IPS-15b (cell line): ENCODE measurements around the gene CDKN2D.
"Not testable (repeated sequence)": the region's sequence is repeated elsewhere in the genome, so short reads cannot be mapped to it uniquely, and the experiment has no call there.

Experiments used
- H3K27me3 ChIP-seq: one replicate; pipeline ENCODE4 v1.6.1; 2013; ENCODE audit warnings: low read length; ENCODE audit not compliant: control insufficient read depth, insufficient read depth
- H3K36me3 ChIP-seq: one replicate; pipeline ENCODE4 v1.6.1; 2013; ENCODE audit warnings: low read length; ENCODE audit not compliant: control insufficient read depth, insufficient read depth
- H3K4me1 ChIP-seq: one replicate; pipeline ENCODE4 v1.6.1; 2013; ENCODE audit warnings: mild to moderate bottlenecking, low read length; ENCODE audit not compliant: control insufficient read depth, insufficient read depth
- H3K4me3 ChIP-seq: one replicate; pipeline ENCODE4 v1.5.1; 2013; ENCODE audit warnings: low read depth, low read length
- H3K9ac ChIP-seq: one replicate; pipeline ENCODE4 v1.6.1; 2013; ENCODE audit warnings: low read depth, mild to moderate bottlenecking, low read length
- H3K9me3 ChIP-seq: one replicate; pipeline ENCODE4 v1.6.1; 2013; ENCODE audit warnings: mild to moderate bottlenecking, low read length; ENCODE audit not compliant: control insufficient read depth, insufficient read depth

CDKN2D gene

DNA sequence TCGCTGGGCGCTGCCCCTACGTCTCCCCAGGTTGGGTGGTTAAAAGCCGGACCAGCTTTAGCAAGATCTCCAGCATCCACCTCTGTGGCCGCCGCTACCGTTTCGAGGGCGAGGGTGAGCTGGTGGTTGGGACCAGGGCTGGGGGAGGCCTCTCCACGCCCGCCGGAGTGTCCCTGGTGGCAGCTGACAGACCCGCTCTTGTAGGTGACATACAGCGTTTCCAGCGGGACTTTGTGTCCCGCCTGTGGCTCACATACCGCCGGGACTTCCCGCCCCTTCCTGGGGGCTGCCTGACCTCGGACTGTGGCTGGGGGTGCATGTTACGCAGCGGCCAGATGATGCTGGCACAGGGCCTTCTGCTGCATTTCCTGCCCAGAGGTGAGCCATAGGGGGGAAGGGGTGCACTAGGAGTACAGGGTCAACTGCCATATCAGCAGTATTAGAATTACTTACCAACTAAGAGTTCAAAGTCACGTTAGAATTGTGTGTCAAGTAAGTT, 24.0 kb downstream of the CDKN2D start:
- no peaks in the 10 kb centered on the region for H3K4me1 ChIP-seq
- H3K36me3 ChIP-seq: peaks cover 10% of the 10 kb centered on the region
- no peak overlapping the region for H3K9ac ChIP-seq
- peak overlapping the region; percentile 83 for H3K4me3 ChIP-seq
- H3K9me3 ChIP-seq: no peaks in the 10 kb centered on the region
- no peaks in the 10 kb centered on the region for H3K27me3 ChIP-seq

DNA sequence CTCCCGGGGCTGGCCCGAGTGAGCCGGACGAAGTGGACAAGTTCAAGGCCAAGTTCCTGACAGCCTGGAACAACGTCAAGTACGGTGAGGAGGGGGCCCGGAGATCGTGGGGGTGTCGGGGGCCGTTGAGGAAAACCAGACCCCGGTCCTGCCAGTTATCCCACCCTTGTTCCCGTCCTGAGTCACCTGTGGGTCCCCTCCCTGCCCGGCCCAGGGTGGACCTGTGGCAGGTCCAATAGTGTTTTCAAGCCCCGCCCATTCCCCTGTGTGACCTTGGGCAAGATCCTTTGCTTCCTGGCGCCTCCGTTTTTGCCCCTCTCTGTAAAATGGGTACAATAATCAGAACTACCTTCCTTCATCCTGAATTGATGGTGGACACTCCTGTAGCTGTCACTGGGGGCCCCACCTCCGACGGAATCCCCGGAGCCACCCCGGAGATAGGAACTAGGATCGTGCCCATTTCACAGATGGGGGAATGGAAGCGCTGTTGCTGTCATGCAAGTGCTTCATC, 24.5 kb downstream of the CDKN2D start:
- Histone ChIP-seq H3K36me3 (peaks cover 10% of the 10 kb centered on the region), H3K9ac (peak overlapping the region; percentile 54), H3K9me3 (no peaks in the 10 kb centered on the region), H3K4me3 (peak overlapping the region; percentile 83), H3K4me1 (no peaks in the 10 kb centered on the region), H3K27me3 (no peaks in the 10 kb centered on the region)

DNA sequence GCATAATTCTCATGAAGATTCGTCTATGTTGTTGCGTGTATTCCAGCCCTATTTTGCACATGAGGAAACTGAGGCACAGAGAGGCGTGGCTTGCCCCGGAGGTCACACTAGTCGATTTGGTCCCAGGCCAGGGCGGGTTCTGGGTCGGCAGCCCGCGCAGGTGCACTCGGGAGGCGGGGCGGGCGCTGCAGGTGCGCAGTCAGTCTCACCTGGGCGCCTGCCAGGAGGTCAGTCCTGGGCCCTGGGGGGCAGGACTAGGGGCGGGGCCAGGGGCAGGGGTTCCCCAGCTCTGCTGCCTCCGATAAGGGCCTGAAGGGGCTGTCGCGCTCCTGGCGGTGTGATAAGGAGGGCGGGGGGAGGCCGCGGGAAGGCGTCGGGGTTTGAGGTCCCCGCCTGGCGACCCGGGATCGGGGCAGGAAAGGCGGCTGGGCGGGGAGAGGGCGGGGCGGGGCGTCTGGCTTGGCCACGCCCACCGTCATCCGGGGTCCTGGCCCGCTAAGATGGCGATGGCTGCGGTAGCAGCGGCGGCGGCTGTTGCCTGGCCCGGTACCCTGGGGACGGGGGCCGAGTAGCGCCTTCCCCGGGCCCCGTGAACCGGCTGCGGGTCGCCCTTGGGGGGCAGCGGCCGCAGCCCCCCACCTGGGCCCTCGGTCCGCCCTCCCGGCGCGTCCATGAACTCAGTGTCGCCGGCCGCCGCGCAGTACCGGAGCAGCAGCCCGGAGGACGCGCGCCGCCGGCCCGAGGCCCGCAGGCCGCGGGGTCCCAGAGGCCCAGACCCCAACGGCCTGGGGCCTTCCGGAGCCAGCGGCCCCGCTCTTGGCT, 25.1 kb downstream of the CDKN2D start, which contains the start of gene ATG4D:
Gene ATG4D (plus strand): TSS at position 485 of the 822 bp plus-strand sequence. CDS start 187 bp downstream, at position 672.
- peak within 1 kb of the TSS; percentile 83 for H3K4me3 ChIP-seq
- no peaks in the 10 kb centered on the region for H3K27me3 ChIP-seq
- peaks cover 10% of the 10 kb centered on the region for H3K36me3 ChIP-seq
- no peaks in the 10 kb centered on the region for H3K4me1 ChIP-seq
- peak within 1 kb of the TSS; percentile 54 for H3K9ac ChIP-seq
- no peaks in the 10 kb centered on the region for H3K9me3 ChIP-seq

GRCh38 chr19:10543059-10543419, 25.7 kb downstream of the CDKN2D start:
- H3K36me3 ChIP-seq: peaks cover 10% of the 10 kb centered on the region
- no peaks in the 10 kb centered on the region for H3K27me3 ChIP-seq
- H3K4me3 ChIP-seq: peak overlapping the region; percentile 49
- H3K9me3 ChIP-seq: no peaks in the 10 kb centered on the region
- H3K4me1 ChIP-seq: no peaks in the 10 kb centered on the region
- no peak overlapping the region for H3K9ac ChIP-seq

GRCh38 chr19:10539016-10539415, 29.8 kb downstream of the CDKN2D start:
- H3K9me3 ChIP-seq, H3K4me1 ChIP-seq, H3K4me3 ChIP-seq, H3K27me3 ChIP-seq, H3K36me3 ChIP-seq, H3K9ac ChIP-seq: not testable (repeated sequence)

DNA sequence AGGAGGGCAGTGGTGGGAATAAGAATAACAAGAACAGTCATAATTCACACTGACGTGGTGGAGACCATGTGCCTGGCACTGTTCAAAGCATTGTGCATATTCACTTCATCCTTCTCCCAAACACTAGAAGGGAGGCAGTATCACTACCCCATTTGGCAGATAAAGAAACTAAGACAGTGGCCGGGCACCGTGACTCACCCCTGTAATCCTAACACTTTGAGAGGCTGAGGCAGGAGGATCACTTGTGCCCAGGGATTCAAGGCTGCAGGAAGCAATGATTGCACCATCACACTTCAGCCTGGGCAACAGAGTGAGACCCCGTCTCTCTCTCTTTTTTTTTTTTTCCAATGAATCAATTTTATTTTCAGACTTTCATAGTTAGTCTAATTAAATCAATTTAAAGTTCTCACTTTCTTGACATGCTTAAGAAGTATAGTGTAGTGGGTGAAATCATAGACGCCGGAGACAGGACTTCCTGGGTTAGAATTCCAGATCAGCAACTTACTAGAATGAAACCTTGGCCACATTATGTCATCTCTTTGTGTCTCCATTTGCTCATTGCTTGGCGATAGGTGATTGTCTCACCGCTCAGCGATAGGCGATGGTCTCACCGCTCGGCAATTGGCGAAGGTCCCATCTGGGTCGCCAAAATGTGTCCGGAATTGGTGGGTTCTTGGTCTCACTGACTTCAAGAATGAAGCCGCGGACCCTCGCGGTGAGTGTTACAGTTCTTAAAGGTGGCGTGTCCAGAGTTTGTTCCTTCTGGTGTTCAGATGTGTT, 30.4 kb downstream of the CDKN2D start:
- H3K9me3 ChIP-seq: no peaks in the 10 kb centered on the region
- no peaks in the 10 kb centered on the region for H3K27me3 ChIP-seq
- H3K36me3 ChIP-seq: no peaks in the 10 kb centered on the region
- no peak overlapping the region for H3K4me3 ChIP-seq
- no peak overlapping the region for H3K9ac ChIP-seq
- no peaks in the 10 kb centered on the region for H3K4me1 ChIP-seq

DNA sequence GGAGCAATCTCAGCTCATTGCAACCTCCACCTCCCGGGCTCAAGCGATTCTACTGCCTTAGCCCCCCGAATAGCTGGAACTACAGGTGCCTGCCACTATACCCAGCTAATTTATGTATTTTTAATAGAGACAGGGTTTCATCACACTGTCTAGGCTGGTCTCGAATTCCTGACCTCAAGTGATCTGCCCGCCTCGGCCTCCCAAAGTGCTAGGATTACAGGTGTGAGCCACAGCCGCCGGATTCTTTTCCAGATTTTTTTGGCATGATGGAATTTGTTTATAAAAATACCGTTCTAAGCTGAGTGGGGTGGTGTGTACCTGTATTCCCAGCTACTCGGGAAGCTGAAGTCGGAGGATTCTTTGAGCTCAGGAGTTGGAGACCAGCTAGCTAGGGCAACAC, 31.1 kb downstream of the CDKN2D start:
- H3K4me1 ChIP-seq: no peaks in the 10 kb centered on the region
- H3K36me3 ChIP-seq: no peaks in the 10 kb centered on the region
- H3K9ac ChIP-seq: no peak overlapping the region
- no peaks in the 10 kb centered on the region for H3K9me3 ChIP-seq
- no peaks in the 10 kb centered on the region for H3K27me3 ChIP-seq
- no peak overlapping the region for H3K4me3 ChIP-seq

GRCh38 chr19:10535613-10536012, 33.2 kb downstream of the CDKN2D start:
- Histone ChIP-seq H3K9me3 (no peaks in the 10 kb centered on the region), H3K36me3 (no peaks in the 10 kb centered on the region), H3K9ac (no peak overlapping the region), H3K4me3 (no peak overlapping the region), H3K4me1 (no peaks in the 10 kb centered on the region), H3K27me3 (no peaks in the 10 kb centered on the region)

GRCh38 chr19:10533646-10534386, 35.0 kb downstream of the CDKN2D start:
- Histone ChIP-seq H3K4me3 (no peak overlapping the region), H3K27me3 (no peaks in the 10 kb centered on the region), H3K9me3 (no peaks in the 10 kb centered on the region), H3K36me3 (no peaks in the 10 kb centered on the region), H3K9ac (no peak overlapping the region), H3K4me1 (no peaks in the 10 kb centered on the region)

GRCh38 chr19:10532457-10532856, 36.3 kb downstream of the CDKN2D start:
- H3K36me3 ChIP-seq: no peaks in the 10 kb centered on the region
- H3K9me3 ChIP-seq: no peaks in the 10 kb centered on the region
- H3K27me3 ChIP-seq: no peaks in the 10 kb centered on the region
- H3K4me1 ChIP-seq: no peaks in the 10 kb centered on the region
- H3K9ac ChIP-seq: no peak overlapping the region
- no peak overlapping the region for H3K4me3 ChIP-seq

- not testable (repeated sequence) for H3K4me3 ChIP-seq
These were observed 41.9 kb downstream of the CDKN2D start for GRCh38 chr19:10526887-10527286.

More at GRCh38 chr19:10526887-10527286, 41.9 kb downstream of the CDKN2D start:
- H3K9me3 ChIP-seq, H3K27me3 ChIP-seq, H3K9ac ChIP-seq, H3K4me1 ChIP-seq, H3K36me3 ChIP-seq: not testable (repeated sequence)
